Psoas muscle (tissue), 8 donors: ENCODE measurements around the gene MYH1. TPM values are rescaled to one million over a fixed set of nuclear protein-coding genes. Genes with fewer than 3 reads are reported as not detected.

Experiments
- ATAC-seq, 4 donors: fragments of 200-7000 bp; cut with Tn5 transposase; one replicate each; pipeline ENCODE4 v1.9.1; 2020; ENCODE audit warnings: moderate library complexity in 3 of 4, mild to moderate bottlenecking in 2 of 4
- DNase-seq, 2 donors: peaks; one replicate each; pipeline ENCODE4 v3.0.0-alpha.2; 2020
- H3K27ac ChIP-seq: fragments of 200-600 bp; one replicate; pipeline ENCODE4 v1.8.0; 2022
- H3K27me3 ChIP-seq, 3 donors: fragments of 200-600 bp in 1 of 3; one replicate each; pipeline versions ENCODE4 v1.6.1 to v1.8.0; 2013 to 2022; ENCODE audit warnings: low read length in 2 of 3, mild to moderate bottlenecking in 2 of 3, moderate library complexity in 1 of 3; ENCODE audit not compliant: insufficient read depth in 3 of 3
- H3K36me3 ChIP-seq, 2 donors: fragments of 200-600 bp in 1 of 2; one replicate each; pipeline versions ENCODE4 v1.6.1 to v1.8.0; 2013 to 2022; ENCODE audit warnings: low read depth in 1 of 2, mild to moderate bottlenecking in 1 of 2, moderate library complexity in 1 of 2; ENCODE audit not compliant: insufficient read depth in 1 of 2
- H3K4me1 ChIP-seq: fragments of 200-600 bp; one replicate; pipeline ENCODE4 v1.8.0; 2022
- H3K4me3 ChIP-seq: fragments of 200-600 bp; one replicate; pipeline ENCODE4 v1.8.0; 2022; ENCODE audit warnings: mild to moderate bottlenecking
- H3K9me3 ChIP-seq: fragments of 200-600 bp; one replicate; pipeline ENCODE4 v1.8.0; 2022
- WGBS, 3 donors: extraction: QIAGEN DNeasy Blood & Tissue Kit; methylation state at CpG; one replicate each; pipeline versions ENCODE4 v1.1.6 to v1.1.7; 2013; 5-methylcytosine and 5-hydroxymethylcytosine counted together
- intact Hi-C, 2 donors: fragments of 100-400 bp; cut with DNase I; formaldehyde crosslinking; loops; one replicate each; pipeline versions ENCODE4 v1.11.0 to v1.14.2; 2022
- polyA plus RNA-seq, 3 donors: library from polyadenylated mRNA; stranded (reverse); fragments of 200-250 nt; gene quantifications; one replicate each; pipeline ENCODE4 v1.2.3, GENCODE V29; 2013
- total RNA-seq, 4 donors: library from RNA; stranded (reverse); fragmentation: NEBNext Ultra II Directional in 2 of 4; extraction: Animal tissue kit (Norgen Biotek cat#: 25700) in 2 of 4; gene quantifications; one replicate each; pipeline versions ENCODE4 v1.2.1 to v1.2.4, GENCODE V29; 2021 to 2023
- TF ChIP-seq, protein P1 (sequence below): fragments of 200-600 bp; IDR thresholded peaks from one replicate; pipeline ENCODE4 v1.8.0; 2022; ENCODE audit warnings: antibody characterized with exemption
- donor health status: healthy with polysubstance abuse.
- donor health status: DM: no; HTN: no; CAD: no; lungs with moderate emphysema.
- donor health status: Bipolar disorder and iron deficiency.
- donor health status: healthy.
- donor health status: DM: yes; HTN: yes; CAD: no.
- donor health status: DM: no; HTN: no; CAD: no.
- donor health status: DM: no; HTN: no; CAD: no.
- donor health status: DM: yes; HTN: yes; CAD: no.

MYH1 gene
- total and polyA plus RNA-seq, 7 donors, result 61.5 to 3,329 (median 1,180) TPM

- no peaks in the 10 kb centered on the region for H3K27me3 ChIP-seq
- WGBS, 3 donors, result 73 to 91% (median 77%) methylated on average over 7 of the region's 7 CpGs
- TF ChIP-seq, protein P1, sequence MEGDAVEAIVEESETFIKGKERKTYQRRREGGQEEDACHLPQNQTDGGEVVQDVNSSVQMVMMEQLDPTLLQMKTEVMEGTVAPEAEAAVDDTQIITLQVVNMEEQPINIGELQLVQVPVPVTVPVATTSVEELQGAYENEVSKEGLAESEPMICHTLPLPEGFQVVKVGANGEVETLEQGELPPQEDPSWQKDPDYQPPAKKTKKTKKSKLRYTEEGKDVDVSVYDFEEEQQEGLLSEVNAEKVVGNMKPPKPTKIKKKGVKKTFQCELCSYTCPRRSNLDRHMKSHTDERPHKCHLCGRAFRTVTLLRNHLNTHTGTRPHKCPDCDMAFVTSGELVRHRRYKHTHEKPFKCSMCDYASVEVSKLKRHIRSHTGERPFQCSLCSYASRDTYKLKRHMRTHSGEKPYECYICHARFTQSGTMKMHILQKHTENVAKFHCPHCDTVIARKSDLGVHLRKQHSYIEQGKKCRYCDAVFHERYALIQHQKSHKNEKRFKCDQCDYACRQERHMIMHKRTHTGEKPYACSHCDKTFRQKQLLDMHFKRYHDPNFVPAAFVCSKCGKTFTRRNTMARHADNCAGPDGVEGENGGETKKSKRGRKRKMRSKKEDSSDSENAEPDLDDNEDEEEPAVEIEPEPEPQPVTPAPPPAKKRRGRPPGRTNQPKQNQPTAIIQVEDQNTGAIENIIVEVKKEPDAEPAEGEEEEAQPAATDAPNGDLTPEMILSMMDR, result no peak
- H3K27ac ChIP-seq, result peak overlapping the region; percentile 38
- H3K4me3 ChIP-seq, result no peak overlapping the region
- no peak for ATAC-seq
- intact Hi-C loops, result no loop called here
- H3K36me3 ChIP-seq, result peaks cover 0 to 83% of the 10 kb centered on the region in 2 donors
- DNase-seq, result no peak
- peaks cover 6% of the 10 kb centered on the region for H3K4me1 ChIP-seq
- no peaks in the 10 kb centered on the region for H3K9me3 ChIP-seq
Measured at GRCh38 chr17:10523064-10523463, 4.7 kb upstream of the MYH1 start.

DNA sequence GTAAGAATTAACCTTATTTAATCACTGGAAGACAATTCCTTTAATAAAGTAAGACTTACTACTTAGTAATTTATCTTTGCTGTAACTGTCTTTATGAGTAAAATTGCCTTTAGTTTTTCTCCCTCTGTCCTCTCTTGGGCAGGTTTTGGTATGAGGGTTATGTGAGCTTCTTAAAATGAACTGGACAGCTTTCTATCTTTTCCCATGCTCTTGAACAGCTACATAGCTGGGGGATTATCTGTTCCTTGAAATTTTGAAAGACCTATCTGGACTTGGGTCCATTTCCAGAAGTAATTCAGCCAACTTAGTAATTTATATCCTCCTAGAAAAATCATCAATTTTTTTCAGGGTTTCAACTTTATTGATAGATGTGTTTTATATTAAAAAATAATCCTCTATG lies 3.6 kb upstream of the MYH1 start:
- peak in 1 of 4 donors; percentile 32 for ATAC-seq

GRCh38 chr17:10516638-10517037 lies 1.7 kb downstream of the MYH1 start:
- Histone ChIP-seq H3K27ac (peak overlapping the region; percentile 80), H3K4me1 (peaks cover 4% of the 10 kb centered on the region), H3K4me3 (peak overlapping the region; percentile 56), H3K27me3 (no peaks in the 10 kb centered on the region), H3K9me3 (no peaks in the 10 kb centered on the region), H3K36me3 (peaks cover 0 to 75% of the 10 kb centered on the region in 2 donors)
- ATAC-seq (peak; percentile 40 to 72 (median 62)), DNase-seq (no peak)
- intact Hi-C loops, result loop anchor here in 1 of 2 donors (5.0 kb wide), 1 partner anchor 96 kb away; no protein-coding TSS in a partner anchor
- TF ChIP-seq, protein P1, result no peak

More for the DNA sequence above, 3.6 kb upstream of the MYH1 start:
- Histone ChIP-seq H3K4me1 (peaks cover 2% of the 10 kb centered on the region), H3K9me3 (no peaks in the 10 kb centered on the region), H3K27me3 (no peaks in the 10 kb centered on the region), H3K4me3 (no peak overlapping the region), H3K36me3 (peaks cover 0 to 79% of the 10 kb centered on the region in 2 donors), H3K27ac (no peak overlapping the region)
- TF ChIP-seq, protein P1, result no peak
- no peak for DNase-seq
- intact Hi-C loops, result no loop called here

GRCh38 chr17:10516065-10516464 lies 2.3 kb downstream of the MYH1 start:
- TF ChIP-seq, protein P1, result no peak
- H3K36me3 ChIP-seq, result peaks cover 0 to 75% of the 10 kb centered on the region in 2 donors
- H3K9me3 ChIP-seq, result no peaks in the 10 kb centered on the region
- DNase-seq (peak in 1 of 2 donors; percentile 50), ATAC-seq (peak; percentile 29 to 73 (median 70))
- H3K27ac ChIP-seq, result peak overlapping the region; percentile 80
- H3K4me1 ChIP-seq, result peaks cover 4% of the 10 kb centered on the region
- WGBS, 3 donors, result 60 to 85% (median 66%) methylated on average over 7 of the region's 7 CpGs
- no peaks in the 10 kb centered on the region for H3K27me3 ChIP-seq
- intact Hi-C loops, result loop anchor here in 1 of 2 donors (5.0 kb wide), 1 partner anchor 96 kb away; no protein-coding TSS in a partner anchor
- peak overlapping the region; percentile 56 for H3K4me3 ChIP-seq
